IMR-90 (cell line): ENCODE results near the gene ADISSP. TPM values are rescaled to one million over a fixed set of nuclear protein-coding genes. Genes with fewer than 3 reads are reported as not detected.

Experiments
- ATAC-seq: fragments of 200-7000 bp; cut with Tn5 transposase; 2 replicates; pipeline ENCODE4 v1.9.1; 2020; ENCODE audit warnings: low read depth, mild to moderate bottlenecking, moderate library complexity
- BruUV-seq: library from RNA; stranded (reverse); fragments of 400-500 nt; replicated peaks from 2 replicates; lab custom pipeline; 2021; lab: Mats Ljungman, UMichigan
- CTCF ChIA-PET: fragments of 300-600 bp; formaldehyde crosslinking; extraction: SDS; loops from one replicate; lab custom pipeline; 2021; ENCODE audit warnings: antibody characterized with exemption; lab: Yijun Ruan, JAX
- POLR2A ChIA-PET: fragments of 300-600 bp; sonication (Branson Sonifier 250); formaldehyde crosslinking; loops from one replicate; lab custom pipeline; 2022; ENCODE audit warnings: antibody characterized with exemption; ENCODE audit not compliant: unreplicated experiment; lab: Charles Lee
- DNase-seq: peaks from one replicate; pipeline ENCODE4 v3.0.0; 2013
- H2AFZ ChIP-seq: replicated peaks from 2 replicates; pipeline ENCODE3; 2013; ENCODE audit warnings: low read length, mild to moderate bottlenecking; ENCODE audit not compliant: poor library complexity
- H2AK5ac ChIP-seq: 2 replicates; pipeline ENCODE4 v1.6.1; 2013; ENCODE audit warnings: low read depth, low read length, inconsistent platforms
- H2AK9ac ChIP-seq: replicated peaks from 2 replicates; pipeline ENCODE3; 2013; ENCODE audit warnings: mild to moderate bottlenecking, low read depth, low read length, moderate library complexity; ENCODE audit not compliant: poor library complexity
- H2BK120ac ChIP-seq: 2 replicates; pipeline ENCODE4 v1.6.1; 2013; ENCODE audit warnings: low read depth, low read length, inconsistent platforms
- H2BK15ac ChIP-seq: 3 replicates; pipeline ENCODE4 v1.6.1; 2013; ENCODE audit warnings: low read depth, low read length, inconsistent platforms
- H2BK20ac ChIP-seq: 2 replicates; pipeline ENCODE4 v1.6.1; 2013; ENCODE audit warnings: low read depth, mild to moderate bottlenecking, inconsistent platforms, low read length, moderate library complexity
- H2BK5ac ChIP-seq: 2 replicates; pipeline ENCODE4 v1.6.1; 2013; ENCODE audit warnings: mild to moderate bottlenecking, low read depth, low read length, inconsistent platforms; ENCODE audit not compliant: poor library complexity, severe bottlenecking
- H3K14ac ChIP-seq: replicated peaks from 2 replicates; pipeline ENCODE4 v1.6.1; 2013; ENCODE audit warnings: low read depth, low read length, inconsistent platforms
- H3K18ac ChIP-seq: 2 replicates; pipeline ENCODE4 v1.6.1; 2013; ENCODE audit warnings: low read depth, low read length, control low read depth
- H3K23ac ChIP-seq: 2 replicates; pipeline ENCODE4 v1.6.1; 2013; ENCODE audit warnings: low read depth, low read length, inconsistent platforms
- H3K27ac ChIP-seq: 2 replicates; pipeline ENCODE4 v1.5.1; 2013; ENCODE audit warnings: mild to moderate bottlenecking, control low read depth, low read length; ENCODE audit not compliant: insufficient read depth
- H3K27me3 ChIP-seq: 2 replicates; pipeline ENCODE4 v1.6.1; 2013; ENCODE audit warnings: low read length; ENCODE audit not compliant: control insufficient read depth, insufficient read depth
- H3K36me3 ChIP-seq: 2 replicates; pipeline ENCODE4 v1.6.1; 2013; ENCODE audit warnings: low read length, mixed read lengths; ENCODE audit not compliant: control insufficient read depth, insufficient read depth
- H3K4ac ChIP-seq: 2 replicates; pipeline ENCODE4 v1.6.1; 2013; ENCODE audit warnings: low read depth, low read length, inconsistent platforms
- H3K4me1 ChIP-seq: 2 replicates; pipeline ENCODE4 v1.6.1; 2013; ENCODE audit warnings: low read length, mixed read lengths; ENCODE audit not compliant: control insufficient read depth, insufficient read depth
- H3K4me2 ChIP-seq: 2 replicates; pipeline ENCODE4 v1.6.1; 2013; ENCODE audit warnings: low read depth, mild to moderate bottlenecking, control low read depth, low read length, moderate library complexity
- H3K4me3 ChIP-seq: 2 replicates; pipeline ENCODE4 v1.5.1; 2013; ENCODE audit warnings: low read depth, mild to moderate bottlenecking, control low read depth, low read length, moderate library complexity; ENCODE audit not compliant: insufficient read depth
- H3K56ac ChIP-seq: 2 replicates; pipeline ENCODE4 v1.6.1; 2013; ENCODE audit warnings: low read length, inconsistent platforms; ENCODE audit not compliant: insufficient read depth; ENCODE audit errors: extremely low read depth
- H3K79me1 ChIP-seq, 2 experiments: 2 replicates each; pipeline ENCODE4 v1.6.1; 2013; ENCODE audit warnings: low read length in 2 of 2, inconsistent platforms in 1 of 2, low read depth in 1 of 2
- H3K9ac ChIP-seq: 2 replicates; pipeline ENCODE4 v1.6.1; 2013; ENCODE audit warnings: low read depth, low read length, control low read depth
- H3K9me1 ChIP-seq: 2 replicates; pipeline ENCODE4 v1.6.1; 2013; ENCODE audit warnings: low read length, inconsistent platforms; ENCODE audit not compliant: insufficient read depth
- H3K9me3 ChIP-seq: 2 replicates; pipeline ENCODE4 v1.6.1; 2013; ENCODE audit warnings: low read length; ENCODE audit not compliant: control insufficient read depth, insufficient read depth
- H4K20me1 ChIP-seq: 2 replicates; pipeline ENCODE4 v1.6.1; 2013; ENCODE audit warnings: low read length, inconsistent platforms; ENCODE audit not compliant: insufficient read depth
- H4K5ac ChIP-seq: 2 replicates; pipeline ENCODE4 v1.6.1; 2013; ENCODE audit warnings: mild to moderate bottlenecking, low read depth, low read length, control low read depth
- H4K8ac ChIP-seq, 2 experiments: 2 replicates each; pipeline ENCODE4 v1.6.1; 2013; ENCODE audit warnings: low read depth in 2 of 2, low read length in 2 of 2, control low read depth in 1 of 2, inconsistent platforms in 1 of 2
- H4K91ac ChIP-seq: 2 replicates; pipeline ENCODE4 v1.6.1; 2013; ENCODE audit warnings: low read depth, low read length, inconsistent platforms; ENCODE audit not compliant: insufficient read depth
- BHLHE40 ChIP-seq: fragments of 150-350 bp; IDR thresholded peaks from 2 replicates; pipeline ENCODE4 v1.6.1; 2016; ENCODE audit warnings: mild to moderate bottlenecking, low read depth, low read length
- FOS ChIP-seq: fragments of 150-350 bp; IDR thresholded peaks from 2 replicates; pipeline ENCODE4 v1.6.1; 2016; ENCODE audit warnings: low read depth, low read length
- MAZ ChIP-seq: IDR thresholded peaks from 2 replicates; pipeline ENCODE4 v1.6.1; 2012; ENCODE audit warnings: low read depth, mild to moderate bottlenecking, low read length, improper control_type of control experiment, moderate library complexity, borderline replicate concordance
- POLR2A ChIP-seq: IDR thresholded peaks from 2 replicates; pipeline ENCODE4 v1.6.1; 2012; ENCODE audit warnings: mild to moderate bottlenecking, low read depth, low read length
- SMC3 ChIP-seq: fragments of 150-350 bp; IDR thresholded peaks from 2 replicates; pipeline ENCODE4 v1.6.1; 2016; ENCODE audit warnings: low read depth, mild to moderate bottlenecking, antibody characterized with exemption, low read length, moderate library complexity
- WGBS, 2 experiments: methylation state at CpG; one replicate each; pipeline versions ENCODE4 v1.1.5 to v1.1.7; 2013; ENCODE audit warnings: missing lambda C conversion rate in 2 of 2; ENCODE audit not compliant: insufficient read length in 1 of 2; ENCODE audit errors: extremely low coverage in 2 of 2; 5-methylcytosine and 5-hydroxymethylcytosine counted together
- dilution Hi-C: fragments of 300-500 bp; cut with HindIII; formaldehyde crosslinking; loops from one replicate; pipeline ENCODE4 v1.14.3; 2018; ENCODE audit warnings: low sequenced_read_pairs; ENCODE audit not compliant: unreplicated experiment
- in situ Hi-C: fragments of 300-500 bp; cut with MboI; formaldehyde crosslinking; loops from 3 replicates; pipeline ENCODE4 v1.14.3; 2019; ENCODE audit warnings: low sequenced_read_pairs, inconsistent platforms, mixed read lengths
- intact Hi-C: fragments of 100-400 bp; cut with micrococcal nuclease; formaldehyde crosslinking; loops from 2 replicates; pipeline ENCODE4 v1.10.0; 2022
- polyA plus RNA-seq, 3 experiments: library from polyadenylated mRNA; depleted of rRNA; stranded (reverse); fragments of >200 nt; gene quantifications; 2 replicates each; pipeline ENCODE4 v1.2.3, GENCODE V29; 2012; ENCODE audit warnings: low replicate concordance in 1 of 3
- total RNA-seq: library from RNA; depleted of rRNA; stranded (reverse); fragments of >200 nt; gene quantifications from 2 replicates; pipeline ENCODE4 v1.2.3, GENCODE V29; 2012

The ADISSP gene
- total and polyA plus RNA-seq, 2 of the 4 experiments (the other 2 are of a cell fraction) = 31.9 to 58.2 TPM

DNA sequence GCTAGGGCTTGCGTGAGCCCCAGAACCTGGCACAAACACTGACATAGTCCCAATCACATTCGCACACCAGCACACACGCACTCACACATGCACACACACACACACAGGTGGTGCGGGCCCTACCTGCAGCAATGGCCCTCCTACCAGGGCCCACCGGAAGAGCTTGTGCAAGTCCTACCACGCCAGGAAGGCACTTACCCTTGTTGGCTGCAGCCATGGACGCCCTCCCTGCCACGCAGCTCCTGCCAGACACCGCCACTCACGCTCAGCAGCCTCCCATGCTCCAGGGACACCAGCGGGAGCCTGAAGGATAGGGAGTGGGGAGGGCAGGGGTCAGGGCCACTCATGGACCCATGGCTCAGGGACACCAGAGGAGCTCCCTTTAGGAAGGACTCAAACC is 7.7 kb downstream of the ADISSP start:
- TF ChIP-seq POLR2A = no peak
- no peak for TF ChIP-seq SMC3
- no peak for TF ChIP-seq FOS
- TF ChIP-seq BHLHE40 = no peak
- TF ChIP-seq MAZ = no peak
- Histone ChIP-seq H3K4me2 (no peak overlapping the region), H2BK5ac (no peak overlapping the region), H2BK120ac (no peak overlapping the region), H4K91ac (no peak overlapping the region), H3K36me3 (peaks cover 9% of the 10 kb centered on the region; the same call in 1 of the 2 replicates), H3K9ac (no peak overlapping the region), H3K4ac (no peak overlapping the region), H3K9me1 (peaks cover 5% of the 10 kb centered on the region), H2AK9ac (no peak overlapping the region), H3K18ac (no peak overlapping the region), H3K56ac (no peak overlapping the region), H4K8ac (no peak overlapping the region), H3K9me3 (no peaks in the 10 kb centered on the region), H3K4me1 (no peaks in the 10 kb centered on the region; the same call in 1 of the 2 replicates), H3K27me3 (no peaks in the 10 kb centered on the region), H3K23ac (no peak overlapping the region), H2BK15ac (no peak overlapping the region), H3K79me1 (peaks cover 3 to 28% of the 10 kb centered on the region in 2 experiments; a peak in 3 of 4 replicates), H4K20me1 (peaks cover 9% of the 10 kb centered on the region; the same call in 1 of the 2 replicates), H2BK20ac (no peak overlapping the region), H3K4me3 (no peak overlapping the region), H4K5ac (no peak overlapping the region), H3K27ac (no peak overlapping the region), H2AFZ (peak overlapping the region; percentile 7), H3K14ac (no peak overlapping the region), H2AK5ac (no peak overlapping the region)
- no TSS peak for BruUV-seq
- intact Hi-C loops = no loop called here
- POLR2A ChIA-PET = interaction anchor here (1.2 kb wide), 1 partner anchor 9 kb away, joined by 3 read pairs; no protein-coding TSS in a partner anchor
- dilution Hi-C loops = no loop called here
- DNase-seq (no peak), ATAC-seq (no peak)
- CTCF ChIA-PET = no interaction called here
- WGBS, 2 experiments = 100% methylated on average over 2 of the region's 11 CpGs; no CpG with 5 or more reads in 1 of the 2 experiments
- in situ Hi-C loops = no loop called here
